ENCODE data around the gene PDC. TPM values are rescaled to one million over a fixed set of nuclear protein-coding genes. Genes with fewer than 3 reads are reported as not detected.

The PDC gene
- total RNA-seq, 1 experiment from 2014 or later = not detected

GRCh38 chr1:186413319-186413718, 47.6 kb downstream of the PDC start:
- ChIA-PET CTCF (no interaction called here), POLR2A (no interaction called here)
- intact Hi-C loops (cut with micrococcal nuclease; ENCODE audit: unreplicated experiment) = no loop called here
- Mint-ChIP-seq H3K27ac (ENCODE audit: unreplicated experiment) (no peak overlapping the region), H3K9me3 (ENCODE audit: unreplicated experiment) (no peaks in the 10 kb centered on the region), H3K36me3 (ENCODE audit: insufficient read depth, unreplicated experiment) (peaks cover 22% of the 10 kb centered on the region), H3K4me3 (ENCODE audit: unreplicated experiment) (no peak overlapping the region), H3K27me3 (ENCODE audit: insufficient read depth, unreplicated experiment) (no peaks in the 10 kb centered on the region), H3K4me1 (ENCODE audit: low read depth, unreplicated experiment) (no peaks in the 10 kb centered on the region)
- no TSS peak for BruUV-seq (replicated peaks)
- no peaks in the 10 kb centered on the region for H3K27me3 ChIP-seq (replicated peaks; ENCODE audit: control insufficient read depth, insufficient read depth, low read length)
- no peaks in the 10 kb centered on the region for H3K9me3 ChIP-seq
- no peak for DNase-seq
- H3K4me1 ChIP-seq = no peaks in the 10 kb centered on the region
- no peaks in the 10 kb centered on the region; the same call in 1 of the 2 replicates for H3K36me3 ChIP-seq (ENCODE audit: control insufficient read depth, insufficient read depth, low read length)
- no peak for TF ChIP-seq CTCF (IDR thresholded peaks at IDR 0.05; ENCODE audit: insufficient read depth in 1 of 2, low read depth in 1 of 2, low read length in 1 of 2, severe bottlenecking in 1 of 2, unreplicated experiment in 1 of 2)
- H3K4me3 ChIP-seq (ENCODE audit: low read depth, low read length) = no peak overlapping the region

GRCh38 chr1:186409091-186409490, 51.8 kb downstream of the PDC start:
- no peak overlapping the region for H3K27ac Mint-ChIP-seq (ENCODE audit: unreplicated experiment)
- H3K9me3 Mint-ChIP-seq (ENCODE audit: unreplicated experiment) = no peaks in the 10 kb centered on the region
- Histone ChIP-seq H3K36me3 (ENCODE audit: control insufficient read depth, insufficient read depth, low read length) (no peaks in the 10 kb centered on the region), H3K9me3 (no peaks in the 10 kb centered on the region), H3K27me3 (replicated peaks; ENCODE audit: control insufficient read depth, insufficient read depth, low read length) (no peaks in the 10 kb centered on the region), H3K4me3 (ENCODE audit: low read depth, low read length) (no peak overlapping the region), H3K4me1 (no peaks in the 10 kb centered on the region)
- no peaks in the 10 kb centered on the region for H3K4me1 Mint-ChIP-seq (ENCODE audit: low read depth, unreplicated experiment)
- no peak overlapping the region for H3K4me3 Mint-ChIP-seq (ENCODE audit: unreplicated experiment)
- ChIA-PET CTCF (no interaction called here), POLR2A (no interaction called here)
- TF ChIP-seq CTCF (IDR thresholded peaks at IDR 0.05; ENCODE audit: insufficient read depth in 1 of 2, low read depth in 1 of 2, low read length in 1 of 2, severe bottlenecking in 1 of 2, unreplicated experiment in 1 of 2) = no peak
- peaks cover 42% of the 10 kb centered on the region for H3K36me3 Mint-ChIP-seq (ENCODE audit: insufficient read depth, unreplicated experiment)
- DNase-seq = no peak
- H3K27me3 Mint-ChIP-seq (ENCODE audit: insufficient read depth, unreplicated experiment) = no peaks in the 10 kb centered on the region
- no TSS peak for BruUV-seq (replicated peaks)
- intact Hi-C loops (cut with micrococcal nuclease; ENCODE audit: unreplicated experiment) = no loop called here

- TF ChIP-seq CTCF (IDR thresholded peaks at IDR 0.05; ENCODE audit: insufficient read depth in 1 of 2, low read depth in 1 of 2, low read length in 1 of 2, severe bottlenecking in 1 of 2, unreplicated experiment in 1 of 2) = peak; percentile 58 to 63
- peak in 1 of 2 experiments; percentile 43 for DNase-seq
- Mint-ChIP-seq H3K4me1 (ENCODE audit: low read depth, unreplicated experiment) (peaks cover 6% of the 10 kb centered on the region), H3K4me3 (ENCODE audit: unreplicated experiment) (no peak overlapping the region), H3K36me3 (ENCODE audit: insufficient read depth, unreplicated experiment) (peaks cover 69% of the 10 kb centered on the region), H3K9me3 (ENCODE audit: unreplicated experiment) (no peaks in the 10 kb centered on the region), H3K27me3 (ENCODE audit: insufficient read depth, unreplicated experiment) (no peaks in the 10 kb centered on the region), H3K27ac (ENCODE audit: unreplicated experiment) (no peak overlapping the region)
- ChIA-PET CTCF (interaction anchor here (0.7 to 1.5 kb wide), 5 partner anchors 29 to 278 kb away, joined by 3 to 6 read pairs (median 4); partner anchors contain the start of genes ODR4 and TPR), POLR2A (no interaction called here)
- Histone ChIP-seq H3K36me3 (ENCODE audit: control insufficient read depth, insufficient read depth, low read length) (no peaks in the 10 kb centered on the region), H3K27me3 (replicated peaks; ENCODE audit: control insufficient read depth, insufficient read depth, low read length) (no peaks in the 10 kb centered on the region), H3K4me1 (no peaks in the 10 kb centered on the region), H3K4me3 (ENCODE audit: low read depth, low read length) (no peak overlapping the region), H3K9me3 (no peaks in the 10 kb centered on the region)
- intact Hi-C loops (cut with micrococcal nuclease; ENCODE audit: unreplicated experiment) = loop anchor here (1.0 to 2.0 kb wide), 5 partner anchors 76 to 582 kb away; partner anchors contain the start of gene PTGS2
- BruUV-seq (replicated peaks) = TSS peak; percentile 7
These were observed 56.4 kb downstream of the PDC start for GRCh38 chr1:186404454-186405051.
